PC-9 (cell line): ENCODE measurements around the gene CPSF2. TPM values are rescaled to one million over a fixed set of nuclear protein-coding genes. Genes with fewer than 3 reads are reported as not detected.
A peak's percentile ranks its signal among the peaks of the same experiment; 100 is the strongest.

Experiments used
- BruUV-seq: library from RNA; stranded (reverse); fragments of 400-500 nt; replicated peaks from 2 replicates; lab custom pipeline; 2021; lab: Mats Ljungman, UMichigan
- CTCF ChIA-PET: fragments of 300-600 bp; sonication (Branson Sonifier 250); formaldehyde crosslinking; loops from one replicate; lab custom pipeline; 2022; ENCODE audit warnings: antibody characterized with exemption; lab: Charles Lee
- POLR2A ChIA-PET: fragments of 300-600 bp; sonication (Branson Sonifier 250); formaldehyde crosslinking; loops from one replicate; lab custom pipeline; 2022; ENCODE audit warnings: antibody characterized with exemption; ENCODE audit not compliant: unreplicated experiment; lab: Charles Lee
- DNase-seq, 2 experiments: peaks; one replicate each; pipeline versions ENCODE4 v3.0.0 to v3.0.0-alpha.2; 2015 to 2022; ENCODE audit warnings: mixed read lengths in 1 of 2
- H2AFZ ChIP-seq: fragments of 200-600 bp; sonication (generic); 2 replicates; pipeline ENCODE4 v1.8.1; 2017; ENCODE audit warnings: antibody characterized with exemption
- H3F3A ChIP-seq: fragments of 200-600 bp; sonication (generic); 2 replicates; pipeline ENCODE4 v1.8.1; 2017; ENCODE audit warnings: antibody characterized with exemption, mild to moderate bottlenecking, low read depth; ENCODE audit not compliant: insufficient read depth
- H3K27ac ChIP-seq: fragments of 200-600 bp; sonication (generic); 2 replicates; pipeline ENCODE4 v1.6.1; 2016; ENCODE audit warnings: mixed run types
- H3K27me3 ChIP-seq: fragments of 200-600 bp; sonication (generic); 2 replicates; pipeline ENCODE4 v1.6.1; 2016; ENCODE audit warnings: low read depth, mixed run types; ENCODE audit not compliant: insufficient read depth
- H3K36me3 ChIP-seq: fragments of 200-600 bp; sonication (generic); 2 replicates; pipeline ENCODE4 v1.6.1; 2016; ENCODE audit warnings: low read depth, mixed run types
- H3K4me1 ChIP-seq: fragments of 200-600 bp; sonication (generic); replicated peaks from 2 replicates; pipeline ENCODE4 v1.6.1; 2016; ENCODE audit warnings: mixed run types; ENCODE audit not compliant: insufficient read depth
- H3K4me2 ChIP-seq: fragments of 200-600 bp; sonication (generic); 2 replicates; pipeline ENCODE4 v1.6.1; 2017; ENCODE audit warnings: mixed run types
- H3K4me3 ChIP-seq: fragments of 200-600 bp; sonication (generic); 2 replicates; pipeline ENCODE4 v1.6.1; 2016; ENCODE audit warnings: mixed run types
- H3K79me2 ChIP-seq: fragments of 200-600 bp; sonication (generic); 2 replicates; pipeline ENCODE4 v1.6.1; 2017; ENCODE audit warnings: low read depth, mixed run types
- H3K9me2 ChIP-seq: fragments of 200-600 bp; sonication (generic); 2 replicates; pipeline ENCODE4 v1.8.1; 2017; ENCODE audit warnings: mild to moderate bottlenecking; ENCODE audit not compliant: insufficient read depth
- H3K9me3 ChIP-seq: fragments of 200-600 bp; sonication (generic); 2 replicates; pipeline ENCODE4 v1.8.1; 2016; ENCODE audit warnings: low read depth; ENCODE audit not compliant: insufficient read depth
- H4K20me1 ChIP-seq: fragments of 200-600 bp; sonication (generic); 2 replicates; pipeline ENCODE4 v1.8.1; 2017; ENCODE audit not compliant: insufficient read depth
- EZH2 ChIP-seq: fragments of 200-600 bp; sonication (generic); IDR thresholded peaks from 2 replicates; pipeline ENCODE4 v1.8.0; 2017; ENCODE audit warnings: antibody characterized with exemption, low read depth
- intact Hi-C: fragments of 100-400 bp; cut with micrococcal nuclease; formaldehyde crosslinking; loops from one replicate; pipeline ENCODE4 v1.10.0; 2022; ENCODE audit not compliant: unreplicated experiment
- total RNA-seq: library from RNA; stranded (reverse); gene quantifications from 2 replicates; pipeline ENCODE4 v1.2.3, GENCODE V29; 2021
- TF ChIP-seq, protein P1 (sequence below): fragments of 200-600 bp; sonication (generic); conservative IDR thresholded peaks from 2 replicates; pipeline ENCODE4 v1.6.1; 2017; ENCODE audit warnings: mixed run types, antibody characterized with exemption, mild to moderate bottlenecking, moderate library complexity

CPSF2 gene
- total RNA-seq, 1 experiment from 2014 or later: 23.0 TPM

DNA sequence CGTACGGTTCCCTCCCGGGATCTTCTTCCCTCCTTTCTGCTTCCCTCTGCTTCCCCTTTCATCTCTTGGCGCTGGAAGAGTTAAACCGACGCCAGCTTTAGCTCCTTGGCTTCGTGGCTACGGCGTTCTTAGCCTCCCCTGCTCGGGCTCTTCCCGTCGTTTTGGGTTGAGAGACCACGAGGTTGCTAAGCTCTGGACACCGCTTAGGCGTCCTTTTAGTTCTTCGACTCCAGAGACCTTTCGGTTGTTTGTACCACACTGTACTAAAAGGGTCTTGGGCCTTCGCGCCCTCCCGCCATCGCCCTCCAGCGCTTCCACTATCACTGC, 545 bp downstream of the CPSF2 start:
- peak overlapping the region; percentile 79 for H3K4me2 ChIP-seq
- ChIA-PET CTCF (interaction anchor here (0.6 kb wide), 1 partner anchor 93 kb away, joined by 4 read pairs; no protein-coding TSS in a partner anchor), POLR2A (interaction anchor here (0.6 to 0.8 kb wide), 2 partner anchors 16 to 662 kb away, joined by 3 to 4 read pairs; partner anchors contain the start of gene ATXN3)
- DNase-seq: no peak
- no peaks in the 10 kb centered on the region for H4K20me1 ChIP-seq
- no TSS peak for BruUV-seq
- peak overlapping the region; percentile 88 for H2AFZ ChIP-seq
- H3K36me3 ChIP-seq: no peaks in the 10 kb centered on the region; the same call in 1 of the 2 replicates
- peak overlapping the region; percentile 81 for H3K27ac ChIP-seq
- no peaks in the 10 kb centered on the region for H3K27me3 ChIP-seq
- TF ChIP-seq EZH2: no peak
- TF ChIP-seq, protein P1, sequence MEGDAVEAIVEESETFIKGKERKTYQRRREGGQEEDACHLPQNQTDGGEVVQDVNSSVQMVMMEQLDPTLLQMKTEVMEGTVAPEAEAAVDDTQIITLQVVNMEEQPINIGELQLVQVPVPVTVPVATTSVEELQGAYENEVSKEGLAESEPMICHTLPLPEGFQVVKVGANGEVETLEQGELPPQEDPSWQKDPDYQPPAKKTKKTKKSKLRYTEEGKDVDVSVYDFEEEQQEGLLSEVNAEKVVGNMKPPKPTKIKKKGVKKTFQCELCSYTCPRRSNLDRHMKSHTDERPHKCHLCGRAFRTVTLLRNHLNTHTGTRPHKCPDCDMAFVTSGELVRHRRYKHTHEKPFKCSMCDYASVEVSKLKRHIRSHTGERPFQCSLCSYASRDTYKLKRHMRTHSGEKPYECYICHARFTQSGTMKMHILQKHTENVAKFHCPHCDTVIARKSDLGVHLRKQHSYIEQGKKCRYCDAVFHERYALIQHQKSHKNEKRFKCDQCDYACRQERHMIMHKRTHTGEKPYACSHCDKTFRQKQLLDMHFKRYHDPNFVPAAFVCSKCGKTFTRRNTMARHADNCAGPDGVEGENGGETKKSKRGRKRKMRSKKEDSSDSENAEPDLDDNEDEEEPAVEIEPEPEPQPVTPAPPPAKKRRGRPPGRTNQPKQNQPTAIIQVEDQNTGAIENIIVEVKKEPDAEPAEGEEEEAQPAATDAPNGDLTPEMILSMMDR: no peak
- H3K4me1 ChIP-seq: 0 out of 2 replicates have a peak, but pooled peaks cover 10% of the 10 kb centered on the region
- H3K4me3 ChIP-seq: peak overlapping the region; percentile 94
- intact Hi-C loops: no loop called here
- H3K9me2 ChIP-seq: no peaks in the 10 kb centered on the region
- H3K79me2 ChIP-seq: peaks cover 26% of the 10 kb centered on the region
- H3F3A ChIP-seq: no peaks in the 10 kb centered on the region
- H3K9me3 ChIP-seq: no peaks in the 10 kb centered on the region

DNA sequence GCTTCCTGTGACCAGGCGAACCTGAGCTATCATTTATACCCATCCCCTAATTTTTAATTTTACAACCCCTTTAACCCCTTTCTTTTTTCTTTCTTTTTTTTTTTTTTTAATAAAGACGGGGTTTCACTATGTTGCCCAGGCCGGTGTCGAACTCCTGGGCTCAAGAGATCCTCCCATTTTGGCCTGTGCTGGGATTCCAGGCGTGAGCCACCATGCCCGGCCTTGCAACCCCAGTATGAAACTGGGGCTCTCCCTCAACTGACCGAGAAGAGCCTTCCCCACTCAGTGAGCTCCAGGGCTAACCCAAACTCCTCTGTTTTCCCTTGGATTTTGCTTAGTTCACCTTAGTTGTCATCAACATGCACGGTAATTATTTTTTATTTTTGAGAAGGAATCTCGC, 992 bp downstream of the CPSF2 start:
- H3K27ac ChIP-seq: peak overlapping the region; percentile 81
- peaks cover 26% of the 10 kb centered on the region for H3K79me2 ChIP-seq
- peak overlapping the region; percentile 94 for H3K4me3 ChIP-seq
- ChIA-PET POLR2A (interaction anchor here (0.6 kb wide), 1 partner anchor 16 kb away, joined by 4 read pairs; the partner anchor contains the start of gene ATXN3), CTCF (interaction anchor here (0.6 kb wide), 1 partner anchor 92 kb away, joined by 4 read pairs; no protein-coding TSS in a partner anchor)
- H4K20me1 ChIP-seq: no peaks in the 10 kb centered on the region
- H3F3A ChIP-seq: no peaks in the 10 kb centered on the region
- no peak for DNase-seq
- H3K36me3 ChIP-seq: no peaks in the 10 kb centered on the region; the same call in 1 of the 2 replicates
- H3K4me2 ChIP-seq: peak overlapping the region; percentile 79
- intact Hi-C loops: no loop called here
- BruUV-seq: no TSS peak
- H2AFZ ChIP-seq: peak overlapping the region; percentile 88; the same call in 1 of the 2 replicates
- no peaks in the 10 kb centered on the region for H3K27me3 ChIP-seq
- H3K9me2 ChIP-seq: no peaks in the 10 kb centered on the region
- H3K9me3 ChIP-seq: no peaks in the 10 kb centered on the region
- TF ChIP-seq, protein P1: no peak
- no peak for TF ChIP-seq EZH2
- 0 out of 2 replicates have a peak, but pooled peaks cover 10% of the 10 kb centered on the region for H3K4me1 ChIP-seq

DNA sequence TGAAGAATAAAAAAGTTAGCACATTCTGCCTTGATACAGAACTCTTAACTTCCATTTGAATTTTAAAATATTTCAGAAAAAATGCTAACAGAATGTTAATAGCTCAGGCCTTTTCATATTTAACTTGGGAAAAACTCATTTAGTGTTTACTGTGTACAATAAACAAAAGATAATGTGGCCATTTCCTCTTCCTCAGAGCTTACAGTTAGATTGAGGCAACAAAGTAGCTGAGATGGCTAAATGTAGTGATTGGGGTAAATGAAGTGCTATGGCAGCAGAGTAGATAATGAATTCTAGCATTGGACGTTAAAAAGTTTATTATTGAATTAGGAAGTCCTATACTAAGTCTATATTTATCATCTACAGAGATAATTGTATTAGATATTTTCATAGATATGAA, 12.7 kb downstream of the CPSF2 start:
- DNase-seq: no peak
- Histone ChIP-seq H3K4me2 (no peak overlapping the region), H3K9me3 (no peaks in the 10 kb centered on the region), H2AFZ (no peak overlapping the region), H3K27ac (no peak overlapping the region), H3F3A (0 out of 2 replicates have a peak, but pooled peaks cover 4% of the 10 kb centered on the region), H3K36me3 (peaks cover 5% of the 10 kb centered on the region; the same call in 1 of the 2 replicates), H3K9me2 (no peaks in the 10 kb centered on the region), H4K20me1 (no peaks in the 10 kb centered on the region), H3K27me3 (no peaks in the 10 kb centered on the region), H3K4me1 (no peaks in the 10 kb centered on the region), H3K79me2 (no peaks in the 10 kb centered on the region), H3K4me3 (no peak overlapping the region)
- TF ChIP-seq, protein P1: no peak
- no peak for TF ChIP-seq EZH2
- POLR2A ChIA-PET: no interaction called here
- no TSS peak for BruUV-seq
- intact Hi-C loops: loop anchor here (10.0 kb wide), 1 partner anchor 320 kb away; no protein-coding TSS in a partner anchor
- CTCF ChIA-PET: no interaction called here
